Measurements from ENCODE around the gene RAB22A. TPM values are rescaled to one million over a fixed set of nuclear protein-coding genes. Genes with fewer than 3 reads are reported as not detected.
"Not testable (repeated sequence)": the region's sequence is repeated elsewhere in the genome, so short reads cannot be mapped to it uniquely, and the experiment has no call there.

RAB22A gene
- total RNA-seq, 4 donors from 2014 or later = 4.2 to 25.9 (median 20.7) TPM

DNA sequence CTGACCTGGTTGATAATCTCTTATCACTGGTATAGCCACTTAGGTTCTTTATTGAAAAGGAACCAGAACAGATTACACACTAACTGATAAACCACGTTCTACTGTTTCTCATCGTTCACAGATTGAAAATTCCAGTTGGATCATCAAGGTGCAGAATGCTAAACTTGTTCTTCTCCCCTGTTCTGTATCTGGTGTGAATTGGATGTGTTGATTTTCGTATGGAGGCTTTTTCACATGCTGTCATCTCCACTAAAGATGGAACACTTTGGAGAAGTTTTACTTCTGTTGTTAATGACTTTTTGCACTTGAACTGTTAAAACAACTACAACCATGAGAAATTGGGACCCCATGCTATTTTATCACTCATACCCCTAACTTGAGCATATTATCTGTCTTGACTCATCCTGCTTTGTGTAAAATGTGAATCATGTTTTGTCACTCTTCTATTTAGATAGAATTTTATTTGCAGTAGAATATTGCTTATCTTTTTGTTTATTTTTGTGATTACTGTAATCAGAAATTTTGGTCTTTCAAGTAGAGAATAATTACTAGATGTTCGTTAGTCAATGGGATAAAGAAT, 97.0 kb downstream of the RAB22A start:
- Histone ChIP-seq H3K27me3 (no peaks in the 10 kb centered on the region), H3K4me1 (peaks cover 0 to 47% (median 20%) of the 10 kb centered on the region in 4 donors), H3K36me3 (no peaks in the 10 kb centered on the region), H3K27ac (no peak overlapping the region), H3K9me3 (no peaks in the 10 kb centered on the region), H3K4me3 (no peak overlapping the region)
- TF ChIP-seq POLR2AphosphoS5 (IDR thresholded peaks at IDR 0.05) (no peak), POLR2A (IDR thresholded peaks at IDR 0.05) (no peak), EP300 (IDR thresholded peaks at IDR 0.05; ENCODE audit: low read depth) (no peak)
- TF ChIP-seq, protein P1, sequence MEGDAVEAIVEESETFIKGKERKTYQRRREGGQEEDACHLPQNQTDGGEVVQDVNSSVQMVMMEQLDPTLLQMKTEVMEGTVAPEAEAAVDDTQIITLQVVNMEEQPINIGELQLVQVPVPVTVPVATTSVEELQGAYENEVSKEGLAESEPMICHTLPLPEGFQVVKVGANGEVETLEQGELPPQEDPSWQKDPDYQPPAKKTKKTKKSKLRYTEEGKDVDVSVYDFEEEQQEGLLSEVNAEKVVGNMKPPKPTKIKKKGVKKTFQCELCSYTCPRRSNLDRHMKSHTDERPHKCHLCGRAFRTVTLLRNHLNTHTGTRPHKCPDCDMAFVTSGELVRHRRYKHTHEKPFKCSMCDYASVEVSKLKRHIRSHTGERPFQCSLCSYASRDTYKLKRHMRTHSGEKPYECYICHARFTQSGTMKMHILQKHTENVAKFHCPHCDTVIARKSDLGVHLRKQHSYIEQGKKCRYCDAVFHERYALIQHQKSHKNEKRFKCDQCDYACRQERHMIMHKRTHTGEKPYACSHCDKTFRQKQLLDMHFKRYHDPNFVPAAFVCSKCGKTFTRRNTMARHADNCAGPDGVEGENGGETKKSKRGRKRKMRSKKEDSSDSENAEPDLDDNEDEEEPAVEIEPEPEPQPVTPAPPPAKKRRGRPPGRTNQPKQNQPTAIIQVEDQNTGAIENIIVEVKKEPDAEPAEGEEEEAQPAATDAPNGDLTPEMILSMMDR (IDR thresholded peaks at IDR 0.05) = no peak
- intact Hi-C loops (cut with DNase I; ENCODE audit: low total_unique reads) (no loop called here), in situ Hi-C loops (cut with MboI; ENCODE audit: low pct_ligation_motif_present in 1 of 4, low pct_unique_long_range_greater_than_20kb in 1 of 4, low sequenced_read_pairs in 3 of 4) (loop anchor here in 1 of 4 donors (25.0 kb wide), 1 partner anchor 94 kb away; the partner anchor contains the start of gene RAB22A)
- no peak for DNase-seq
- 69 to 78% methylated on average over 4 of the region's 4 CpGs for WGBS, 2 donors (ENCODE audit: low coverage in 1 of 2)

DNA sequence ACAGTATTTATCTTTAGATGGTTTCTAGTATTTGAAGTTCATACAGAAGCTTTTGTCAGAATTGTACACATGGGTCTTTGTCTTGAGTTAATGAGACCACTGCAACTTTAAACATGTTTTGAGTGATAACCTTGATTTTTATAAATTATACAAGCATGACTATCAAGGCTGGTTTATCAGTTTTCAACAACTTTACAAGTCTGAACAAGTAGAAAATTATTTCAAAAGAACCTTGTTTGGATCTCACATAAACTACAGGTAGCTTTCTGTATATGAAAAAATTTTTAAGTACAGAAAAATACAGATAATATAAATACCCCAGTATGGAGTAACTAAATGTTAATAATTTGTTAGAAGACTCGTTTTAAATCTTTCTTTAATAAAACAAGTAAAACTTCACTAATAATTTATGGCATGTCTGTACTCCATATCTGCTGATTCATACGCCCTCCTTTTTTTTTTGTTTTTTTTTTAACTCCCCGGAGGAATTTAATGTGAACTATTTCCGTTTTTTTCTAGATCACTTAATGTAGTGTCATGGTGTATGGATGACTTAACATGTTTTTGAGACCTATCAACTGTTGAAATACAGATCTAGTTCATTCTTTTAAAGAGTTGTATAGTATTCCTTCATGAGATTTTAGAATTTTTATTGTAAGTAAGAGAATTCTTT, 97.8 kb downstream of the RAB22A start:
- TF ChIP-seq POLR2A (IDR thresholded peaks at IDR 0.05) = no peak
- 43 to 64% methylated on average over 4 of the region's 4 CpGs for WGBS, 2 donors (ENCODE audit: low coverage in 1 of 2)
- H3K27me3 ChIP-seq = no peaks in the 10 kb centered on the region
- intact Hi-C loops (cut with DNase I; ENCODE audit: low total_unique reads) = no loop called here
- H3K36me3 ChIP-seq = no peaks in the 10 kb centered on the region
- no peak for DNase-seq
- H3K9me3 ChIP-seq = no peaks in the 10 kb centered on the region
- peaks cover 0 to 47% (median 17%) of the 10 kb centered on the region in 4 donors for H3K4me1 ChIP-seq
- H3K4me3 ChIP-seq = no peak overlapping the region
- H3K27ac ChIP-seq = peak overlapping the region in 1 of 4 donors; percentile 44
- in situ Hi-C loops (cut with MboI; ENCODE audit: low pct_ligation_motif_present in 1 of 4, low pct_unique_long_range_greater_than_20kb in 1 of 4, low sequenced_read_pairs in 3 of 4) = loop anchor here in 1 of 4 donors (25.0 kb wide), 1 partner anchor 95 kb away; the partner anchor contains the start of gene RAB22A

- Histone ChIP-seq H3K36me3 (no peaks in the 10 kb centered on the region), H3K9me3 (no peaks in the 10 kb centered on the region), H3K4me1 (peaks cover 0 to 43% (median 15%) of the 10 kb centered on the region in 4 donors), H3K27ac (peak overlapping the region in 3 of 4 donors; percentile 0 to 44 (median 38)), H3K4me3 (no peak overlapping the region), H3K27me3 (no peaks in the 10 kb centered on the region)
- intact Hi-C loops (cut with DNase I; ENCODE audit: low total_unique reads) = no loop called here
- no peak for DNase-seq
- in situ Hi-C loops (cut with MboI; ENCODE audit: low pct_ligation_motif_present in 1 of 4, low pct_unique_long_range_greater_than_20kb in 1 of 4, low sequenced_read_pairs in 3 of 4) = loop anchor here in 1 of 4 donors (25.0 kb wide), 1 partner anchor 96 kb away; the partner anchor contains the start of gene RAB22A
- WGBS, 2 donors (ENCODE audit: low coverage in 1 of 2) = 43 to 48% methylated on average over 2 of the region's 2 CpGs
- no peak for TF ChIP-seq EP300 (IDR thresholded peaks at IDR 0.05; ENCODE audit: low read depth)
- TF ChIP-seq, protein P1 (IDR thresholded peaks at IDR 0.05) = no peak
- TF ChIP-seq POLR2AphosphoS5 (IDR thresholded peaks at IDR 0.05) = no peak
- no peak for TF ChIP-seq POLR2A (IDR thresholded peaks at IDR 0.05)
These were observed 98.5 kb downstream of the RAB22A start for GRCh38 chr20:58407966-58408557.

DNA sequence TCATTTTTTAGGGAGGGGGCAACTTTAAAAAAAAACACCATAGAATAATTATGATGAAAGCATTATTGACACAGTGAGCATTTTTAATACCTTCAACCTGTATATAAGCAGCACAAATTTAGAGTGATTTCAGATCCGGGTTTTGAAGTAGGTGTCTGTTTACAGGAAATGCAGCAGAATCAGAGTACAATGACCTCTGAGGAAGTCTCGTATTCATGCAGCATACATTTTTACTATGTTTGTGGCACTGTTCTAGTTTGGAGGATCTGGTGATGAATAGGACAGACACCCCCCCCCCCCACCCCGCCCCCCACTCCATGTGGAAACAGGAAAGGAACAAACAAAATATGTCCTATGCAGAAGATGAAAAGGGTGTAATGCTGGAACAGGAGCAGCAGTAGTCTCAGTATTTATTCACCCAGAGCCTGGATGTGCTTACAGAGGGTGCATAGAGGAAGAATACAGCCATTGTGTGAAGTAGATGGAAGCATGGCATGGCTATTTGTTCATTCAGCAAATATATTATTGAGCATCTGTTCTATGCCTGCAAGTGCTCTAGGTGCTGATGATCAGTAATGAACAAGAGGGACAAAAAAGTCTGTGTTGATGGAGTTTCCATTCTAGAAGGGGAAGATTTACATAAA, 99.2 kb downstream of the RAB22A start:
- no peaks in the 10 kb centered on the region for H3K36me3 ChIP-seq
- no peak overlapping the region for H3K4me3 ChIP-seq
- no peaks in the 10 kb centered on the region for H3K9me3 ChIP-seq
- 23 to 33% methylated on average over 1 to 3 of the region's 3 CpGs for WGBS, 2 donors (ENCODE audit: low coverage in 1 of 2)
- H3K4me1 ChIP-seq = peaks cover 0 to 39% (median 15%) of the 10 kb centered on the region in 4 donors
- no peak for DNase-seq
- no peak for TF ChIP-seq POLR2A (IDR thresholded peaks at IDR 0.05)
- no peak for TF ChIP-seq EP300 (IDR thresholded peaks at IDR 0.05; ENCODE audit: low read depth)
- no peak for TF ChIP-seq POLR2AphosphoS5 (IDR thresholded peaks at IDR 0.05)
- TF ChIP-seq, protein P1 (IDR thresholded peaks at IDR 0.05) = no peak
- intact Hi-C loops (cut with DNase I; ENCODE audit: low total_unique reads) (no loop called here), in situ Hi-C loops (cut with MboI; ENCODE audit: low pct_ligation_motif_present in 1 of 4, low pct_unique_long_range_greater_than_20kb in 1 of 4, low sequenced_read_pairs in 3 of 4) (loop anchor here in 1 of 4 donors (25.0 kb wide), 1 partner anchor 96 kb away; the partner anchor contains the start of gene RAB22A)
- no peaks in the 10 kb centered on the region for H3K27me3 ChIP-seq
- H3K27ac ChIP-seq = peak overlapping the region in 3 of 4 donors; percentile 0 to 44 (median 42)

- WGBS, 2 donors (ENCODE audit: low coverage in 1 of 2) = no CpG with 5 or more reads among the region's 35 CpGs
These were observed 104.7 kb downstream of the RAB22A start for GRCh38 chr20:58414216-58414615.

GRCh38 chr20:58414786-58415185, 105.3 kb downstream of the RAB22A start:
- H3K27ac ChIP-seq; intact Hi-C loops (cut with DNase I; ENCODE audit: low total_unique reads); H3K36me3 ChIP-seq; DNase-seq; H3K27me3 ChIP-seq; H3K4me3 ChIP-seq; H3K9me3 ChIP-seq: not testable (repeated sequence)
- 99% methylated on average over 22 of the region's 26 CpGs; no CpG with 5 or more reads in 1 of the 2 donors for WGBS, 2 donors (ENCODE audit: low coverage in 1 of 2)
- peaks cover 3 to 30% (median 9%) of the 10 kb centered on the region in 4 donors for H3K4me1 ChIP-seq
- in situ Hi-C loops (cut with MboI; ENCODE audit: low pct_ligation_motif_present in 1 of 4, low pct_unique_long_range_greater_than_20kb in 1 of 4, low sequenced_read_pairs in 3 of 4) = loop anchor here in 1 of 4 donors (25.0 kb wide), 1 partner anchor 102 kb away; the partner anchor contains the start of gene RAB22A

More at GRCh38 chr20:58414216-58414615, 104.7 kb downstream of the RAB22A start:
- DNase-seq; H3K27me3 ChIP-seq; H3K27ac ChIP-seq; H3K4me3 ChIP-seq; H3K36me3 ChIP-seq; H3K9me3 ChIP-seq; intact Hi-C loops (cut with DNase I; ENCODE audit: low total_unique reads): not testable (repeated sequence)
- in situ Hi-C loops (cut with MboI; ENCODE audit: low pct_ligation_motif_present in 1 of 4, low pct_unique_long_range_greater_than_20kb in 1 of 4, low sequenced_read_pairs in 3 of 4) = loop anchor here in 1 of 4 donors (25.0 kb wide), 1 partner anchor 102 kb away; the partner anchor contains the start of gene RAB22A
- H3K4me1 ChIP-seq = peaks cover 4 to 36% (median 11%) of the 10 kb centered on the region in 4 donors
